Activated CD4-positive, alpha-beta memory T cell treated with anti-CD3 and anti-CD28 coated beads for 36 hours (primary cell): Measurements from ENCODE around the gene STAB2. TPM values are rescaled to one million over a fixed set of nuclear protein-coding genes. Genes with fewer than 3 reads are reported as not detected.

ENCODE experiments used
- CTCF ChIA-PET: fragments of 350-600 bp; sonication (Branson Sonifier 250); formaldehyde crosslinking; loops from one replicate; lab custom pipeline; 2021; ENCODE audit warnings: antibody characterized with exemption, inconsistent platforms; lab: Charles Lee
- POLR2A ChIA-PET: fragments of 350-600 bp; sonication (Branson Sonifier 250); formaldehyde crosslinking; loops from one replicate; lab custom pipeline; 2021; ENCODE audit warnings: antibody characterized with exemption; lab: Charles Lee
- DNase-seq: peaks from one replicate; pipeline ENCODE4 v3.0.0-alpha.2; 2020
- H3K27ac Mint-ChIP-seq: one replicate; pipeline ENCODE4 v1.8.0; 2021; ENCODE audit warnings: mixed read lengths
- H3K27me3 Mint-ChIP-seq: one replicate; pipeline ENCODE4 v1.8.0; 2021; ENCODE audit warnings: mixed read lengths
- H3K36me3 Mint-ChIP-seq: one replicate; pipeline ENCODE4 v1.8.0; 2021; ENCODE audit warnings: mixed read lengths
- H3K4me1 Mint-ChIP-seq: one replicate; pipeline ENCODE4 v1.8.0; 2021; ENCODE audit warnings: low read depth, mixed read lengths
- H3K4me3 Mint-ChIP-seq: one replicate; pipeline ENCODE4 v1.8.0; 2021; ENCODE audit warnings: mild to moderate bottlenecking, mixed read lengths
- H3K9me3 Mint-ChIP-seq: one replicate; pipeline ENCODE4 v1.8.0; 2021; ENCODE audit warnings: mixed read lengths
- intact Hi-C: fragments of 100-400 bp; cut with micrococcal nuclease; formaldehyde crosslinking; loops from one replicate; pipeline ENCODE4 v1.15.1; 2023
- total RNA-seq, 2 experiments: library from RNA; stranded (reverse); gene quantifications; one replicate each; pipeline ENCODE4 v1.2.3, GENCODE V29; 2021

STAB2 gene
- total RNA-seq, 2 experiments from 2014 or later = not detected

DNA sequence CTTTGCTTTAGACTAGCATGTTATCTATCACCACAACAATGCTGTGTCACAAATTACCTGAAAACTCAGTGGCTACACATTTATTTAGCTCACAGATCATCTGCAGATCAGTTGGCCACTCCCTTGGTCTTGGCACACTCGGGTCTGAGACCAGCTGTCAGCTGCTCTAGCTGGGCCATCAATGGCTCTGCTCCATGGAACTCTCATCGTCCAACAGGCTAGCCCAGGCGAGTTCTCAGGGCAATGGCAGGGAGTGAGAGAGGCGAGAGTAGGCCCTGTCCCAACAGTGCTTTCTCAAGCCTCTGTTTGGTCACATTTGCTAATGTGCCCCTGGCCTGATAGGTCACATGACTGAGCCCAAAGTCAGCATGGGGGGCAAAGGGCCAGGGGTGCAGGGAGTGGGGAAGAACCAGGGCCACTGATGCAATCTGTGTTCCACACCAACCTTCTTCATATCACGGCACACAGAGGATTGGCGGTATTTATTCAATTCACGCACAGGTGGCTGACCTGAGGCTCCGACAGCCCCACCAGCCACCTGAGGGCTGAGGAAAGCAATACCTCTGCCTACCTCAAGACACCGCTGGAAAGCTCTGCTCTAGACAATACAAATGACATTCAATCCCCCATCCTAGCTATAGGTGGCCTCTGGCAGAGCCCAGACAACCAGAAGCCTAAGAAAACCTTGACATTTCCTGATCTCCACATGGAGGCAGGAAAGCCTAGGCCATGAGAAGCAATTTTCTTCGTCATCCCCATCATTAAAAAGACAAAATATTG, 171.4 kb downstream of the STAB2 start:
- no peak for DNase-seq
- no peaks in the 10 kb centered on the region for H3K4me1 Mint-ChIP-seq

DNA sequence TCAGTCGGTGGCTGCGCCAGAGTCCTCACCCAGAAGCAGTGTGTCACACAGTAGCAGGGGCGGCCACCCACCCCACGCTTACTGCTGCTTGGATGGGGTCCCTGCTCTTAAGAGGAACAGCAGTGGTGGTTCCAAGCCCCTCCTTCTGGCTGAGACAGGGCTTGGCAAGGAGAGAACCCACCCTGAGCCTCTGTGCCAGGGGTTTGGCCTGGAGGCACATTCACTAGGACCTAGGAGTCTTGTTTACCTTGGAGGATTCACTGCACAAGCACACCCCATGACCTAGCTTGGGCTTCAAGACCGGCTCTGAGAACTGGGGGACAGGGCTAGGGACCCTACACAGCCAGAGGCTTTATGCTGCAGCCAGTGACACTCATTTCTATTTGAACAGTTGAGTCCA, 175.4 kb downstream of the STAB2 start:
- H3K27ac Mint-ChIP-seq = no peak overlapping the region
- no peaks in the 10 kb centered on the region for H3K4me1 Mint-ChIP-seq
- H3K4me3 Mint-ChIP-seq = no peak overlapping the region
- DNase-seq = no peak
- H3K27me3 Mint-ChIP-seq = no peaks in the 10 kb centered on the region
- H3K9me3 Mint-ChIP-seq = no peaks in the 10 kb centered on the region
- intact Hi-C loops = no loop called here
- ChIA-PET CTCF (interaction anchor here (1.2 kb wide), 1 partner anchor 130 kb away, joined by 3 read pairs; no protein-coding TSS in a partner anchor), POLR2A (no interaction called here)
- H3K36me3 Mint-ChIP-seq = peaks cover 21% of the 10 kb centered on the region

More for the DNA sequence above, 171.4 kb downstream of the STAB2 start:
- ChIA-PET POLR2A (no interaction called here), CTCF (no interaction called here)
- H3K4me3 Mint-ChIP-seq = no peak overlapping the region
- no peaks in the 10 kb centered on the region for H3K27me3 Mint-ChIP-seq
- no peaks in the 10 kb centered on the region for H3K9me3 Mint-ChIP-seq
- H3K36me3 Mint-ChIP-seq = peaks cover 6% of the 10 kb centered on the region
- intact Hi-C loops = no loop called here
- H3K27ac Mint-ChIP-seq = no peak overlapping the region

DNA sequence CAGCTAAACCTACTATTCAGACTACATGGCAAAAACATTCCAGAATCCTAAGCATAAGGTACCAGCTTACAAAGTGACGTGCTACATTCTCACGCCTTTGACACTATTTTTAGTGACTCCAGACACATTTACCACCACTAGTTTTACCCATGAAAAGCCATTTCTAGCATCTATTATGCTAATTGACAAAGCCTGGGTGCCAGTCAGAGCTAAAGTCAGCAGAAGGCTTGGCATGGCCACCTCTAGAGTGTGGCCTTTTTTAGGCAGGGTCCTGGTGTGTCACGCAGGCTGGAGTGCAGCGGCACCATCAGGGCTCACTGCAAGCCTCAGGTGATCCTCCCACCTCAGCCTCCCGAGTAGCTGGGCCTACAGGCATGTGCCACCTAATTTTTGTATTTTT, 178.2 kb downstream of the STAB2 start:
- Mint-ChIP-seq H3K9me3 (no peaks in the 10 kb centered on the region), H3K4me1 (no peaks in the 10 kb centered on the region), H3K36me3 (peaks cover 21% of the 10 kb centered on the region), H3K27me3 (no peaks in the 10 kb centered on the region), H3K27ac (no peak overlapping the region), H3K4me3 (no peak overlapping the region)
- DNase-seq = no peak
- CTCF ChIA-PET = no interaction called here
- intact Hi-C loops = no loop called here
- POLR2A ChIA-PET = interaction anchor here (0.6 kb wide), 1 partner anchor 753 kb away, joined by 3 read pairs; no protein-coding TSS in a partner anchor

DNA sequence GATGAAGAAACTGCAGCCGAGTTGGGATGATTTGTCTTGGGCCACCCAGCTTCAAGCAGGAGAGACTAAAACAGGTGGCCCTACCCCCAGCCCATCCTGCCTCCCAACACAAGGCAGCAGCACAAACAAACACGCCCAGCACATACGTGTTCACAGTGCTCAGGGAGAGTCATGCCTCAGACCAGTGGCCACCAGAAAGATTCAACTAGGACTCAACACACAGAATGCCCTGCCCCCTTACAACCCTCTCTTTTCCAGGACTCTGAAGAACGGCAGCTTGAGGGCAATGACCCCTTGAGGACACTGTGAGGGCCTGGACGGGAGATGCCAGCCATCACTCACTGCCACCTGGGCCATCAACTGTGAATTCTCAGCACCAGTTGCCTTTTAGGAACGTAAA, 179.0 kb downstream of the STAB2 start:
- ChIA-PET CTCF (no interaction called here), POLR2A (no interaction called here)
- Mint-ChIP-seq H3K9me3 (no peaks in the 10 kb centered on the region), H3K27me3 (no peaks in the 10 kb centered on the region), H3K4me1 (no peaks in the 10 kb centered on the region), H3K4me3 (no peak overlapping the region), H3K27ac (no peak overlapping the region), H3K36me3 (peaks cover 21% of the 10 kb centered on the region)
- intact Hi-C loops = no loop called here
- no peak for DNase-seq

DNA sequence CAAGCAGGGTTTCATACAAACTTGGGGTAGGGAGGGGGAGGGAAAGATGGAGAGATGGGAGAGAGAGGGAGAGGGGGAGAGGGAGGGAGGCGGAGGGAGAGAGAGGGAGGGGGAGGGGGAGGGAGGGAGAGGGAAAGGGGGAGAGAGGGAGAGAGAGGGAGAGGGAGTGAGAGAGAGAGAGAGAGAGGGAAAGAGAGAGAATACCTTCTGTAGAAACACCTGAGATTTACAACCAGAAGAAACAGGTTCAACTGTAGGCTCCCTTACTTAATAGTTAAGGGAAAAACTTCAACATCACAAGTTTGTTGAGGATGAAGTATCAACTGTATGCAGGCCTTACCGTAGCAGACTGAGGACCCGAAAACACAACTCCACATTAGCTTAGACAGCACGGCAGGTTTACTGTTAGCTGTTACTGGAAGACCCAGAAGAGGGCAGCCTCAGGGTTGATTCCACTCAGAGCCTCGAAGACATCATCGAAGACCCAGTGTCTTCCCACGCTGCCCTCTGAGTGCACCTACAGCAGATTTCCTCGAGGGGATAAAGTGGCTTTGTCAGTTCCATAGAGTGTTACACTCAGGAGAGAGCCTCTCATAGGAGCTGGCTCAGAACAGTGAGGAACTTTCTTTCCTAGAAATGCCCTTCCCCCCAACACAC, 181.5 kb downstream of the STAB2 start:
- ChIA-PET POLR2A (no interaction called here), CTCF (interaction anchor here (0.6 kb wide), 1 partner anchor 30 kb away, joined by 3 read pairs; no protein-coding TSS in a partner anchor)
- Mint-ChIP-seq H3K36me3 (peaks cover 15% of the 10 kb centered on the region), H3K9me3 (no peaks in the 10 kb centered on the region), H3K4me3 (no peak overlapping the region), H3K27me3 (no peaks in the 10 kb centered on the region), H3K27ac (no peak overlapping the region), H3K4me1 (no peaks in the 10 kb centered on the region)
- no peak for DNase-seq
- intact Hi-C loops = no loop called here

DNA sequence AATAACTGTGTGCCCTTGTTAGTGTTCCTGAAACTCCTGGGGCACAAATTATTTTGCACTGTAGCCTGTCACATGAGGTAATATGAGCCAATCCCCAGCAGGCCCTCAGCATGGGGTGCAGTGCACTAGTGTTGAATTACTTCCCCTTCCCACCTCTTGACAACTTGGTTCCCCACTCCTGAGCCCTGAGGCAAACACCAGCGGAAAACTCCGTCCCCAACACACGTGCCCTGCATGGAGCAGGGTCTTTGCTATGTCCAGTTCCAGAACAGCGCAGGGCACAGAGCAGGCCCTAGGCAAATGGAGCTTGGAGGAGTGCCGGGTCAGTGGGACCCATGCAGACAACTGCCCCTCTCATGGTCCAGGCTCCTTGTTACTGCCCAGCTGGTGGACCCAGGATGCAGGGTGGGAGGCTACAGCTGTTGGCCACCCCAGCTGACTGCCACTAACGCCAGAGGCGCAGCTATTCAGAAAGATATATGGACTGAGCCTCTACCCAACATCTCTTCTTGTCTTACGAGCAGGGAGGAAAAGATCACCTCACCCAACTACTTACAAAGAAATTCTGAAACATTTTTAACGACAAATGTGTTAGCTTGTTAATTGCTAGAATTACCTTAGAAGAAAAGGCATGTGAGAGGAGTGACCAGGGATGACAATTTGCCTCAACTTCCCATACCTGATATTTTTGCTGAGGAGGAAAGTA, 182.3 kb downstream of the STAB2 start:
- intact Hi-C loops = no loop called here
- POLR2A ChIA-PET = no interaction called here
- Mint-ChIP-seq H3K4me3 (no peak overlapping the region), H3K27ac (no peak overlapping the region), H3K27me3 (no peaks in the 10 kb centered on the region), H3K4me1 (no peaks in the 10 kb centered on the region), H3K36me3 (peaks cover 13% of the 10 kb centered on the region), H3K9me3 (no peaks in the 10 kb centered on the region)
- CTCF ChIA-PET = no interaction called here
- DNase-seq = no peak

DNA sequence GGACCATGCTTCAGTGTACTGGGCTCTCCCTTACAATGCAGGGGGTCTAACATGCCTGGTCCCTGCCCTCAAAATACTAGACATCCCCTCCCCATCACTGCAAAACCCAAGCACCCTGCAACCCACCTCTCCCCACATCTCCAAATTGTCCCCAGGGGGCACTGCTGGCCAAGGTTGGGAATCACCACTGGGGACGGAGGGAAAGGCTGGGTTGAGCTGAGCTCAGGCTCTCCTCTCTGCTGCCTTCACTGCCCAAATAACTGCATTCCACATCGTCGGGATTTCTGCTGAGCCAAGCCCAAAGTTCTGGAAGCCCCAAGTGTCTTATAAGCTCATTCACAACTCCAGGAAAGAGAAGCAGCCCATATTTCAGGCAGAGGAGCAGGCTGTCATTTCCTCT, 184.4 kb downstream of the STAB2 start:
- Mint-ChIP-seq H3K27ac (no peak overlapping the region), H3K27me3 (no peaks in the 10 kb centered on the region), H3K4me1 (no peaks in the 10 kb centered on the region), H3K9me3 (no peaks in the 10 kb centered on the region), H3K4me3 (no peak overlapping the region), H3K36me3 (peaks cover 12% of the 10 kb centered on the region)
- ChIA-PET POLR2A (no interaction called here), CTCF (interaction anchor here (0.6 kb wide), 1 partner anchor 145 kb away, joined by 3 read pairs; no protein-coding TSS in a partner anchor)
- peak; percentile 18 for DNase-seq
- intact Hi-C loops = no loop called here

DNA sequence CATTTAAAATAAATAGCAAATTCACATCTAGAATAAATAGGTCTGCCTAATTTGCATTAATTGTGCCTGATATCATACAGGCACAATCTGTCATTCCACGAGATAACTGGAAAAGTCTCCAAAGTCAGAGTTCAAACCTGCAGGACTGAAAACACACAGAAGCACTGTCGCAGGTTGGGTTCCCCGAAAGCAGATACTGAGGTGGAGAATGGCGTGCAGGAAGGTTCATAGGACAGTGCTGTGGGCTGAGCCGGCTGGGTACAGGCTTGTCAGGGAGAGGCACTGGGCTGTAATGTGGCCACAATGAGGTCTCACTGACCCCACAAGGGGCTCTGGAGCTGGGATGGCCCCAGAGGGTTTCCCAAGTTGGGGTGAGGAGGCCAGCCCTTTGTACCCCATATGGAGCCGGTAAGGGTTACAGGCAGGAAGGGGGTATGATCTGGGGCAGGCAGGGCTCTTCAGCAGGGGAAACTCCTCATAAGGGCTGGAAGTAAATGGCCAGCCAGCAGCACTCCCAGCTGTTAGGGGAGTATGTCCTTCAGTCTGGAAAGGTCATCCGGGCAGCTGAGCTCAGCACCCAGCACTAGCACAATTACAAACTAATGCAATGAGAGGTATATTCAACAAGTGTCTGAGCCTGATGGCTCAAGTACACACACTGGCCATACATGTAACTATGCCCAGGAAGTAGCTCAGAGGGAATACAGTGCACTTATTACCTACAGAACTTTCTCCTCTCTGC, 185.5 kb downstream of the STAB2 start:
- intact Hi-C loops = no loop called here
- no peak for DNase-seq
- H3K27me3 Mint-ChIP-seq = no peaks in the 10 kb centered on the region
- H3K4me3 Mint-ChIP-seq = no peak overlapping the region
- H3K9me3 Mint-ChIP-seq = no peaks in the 10 kb centered on the region
- H3K4me1 Mint-ChIP-seq = no peaks in the 10 kb centered on the region
- no peak overlapping the region for H3K27ac Mint-ChIP-seq
- POLR2A ChIA-PET = no interaction called here
- CTCF ChIA-PET = no interaction called here
- peaks cover 16% of the 10 kb centered on the region for H3K36me3 Mint-ChIP-seq

DNA sequence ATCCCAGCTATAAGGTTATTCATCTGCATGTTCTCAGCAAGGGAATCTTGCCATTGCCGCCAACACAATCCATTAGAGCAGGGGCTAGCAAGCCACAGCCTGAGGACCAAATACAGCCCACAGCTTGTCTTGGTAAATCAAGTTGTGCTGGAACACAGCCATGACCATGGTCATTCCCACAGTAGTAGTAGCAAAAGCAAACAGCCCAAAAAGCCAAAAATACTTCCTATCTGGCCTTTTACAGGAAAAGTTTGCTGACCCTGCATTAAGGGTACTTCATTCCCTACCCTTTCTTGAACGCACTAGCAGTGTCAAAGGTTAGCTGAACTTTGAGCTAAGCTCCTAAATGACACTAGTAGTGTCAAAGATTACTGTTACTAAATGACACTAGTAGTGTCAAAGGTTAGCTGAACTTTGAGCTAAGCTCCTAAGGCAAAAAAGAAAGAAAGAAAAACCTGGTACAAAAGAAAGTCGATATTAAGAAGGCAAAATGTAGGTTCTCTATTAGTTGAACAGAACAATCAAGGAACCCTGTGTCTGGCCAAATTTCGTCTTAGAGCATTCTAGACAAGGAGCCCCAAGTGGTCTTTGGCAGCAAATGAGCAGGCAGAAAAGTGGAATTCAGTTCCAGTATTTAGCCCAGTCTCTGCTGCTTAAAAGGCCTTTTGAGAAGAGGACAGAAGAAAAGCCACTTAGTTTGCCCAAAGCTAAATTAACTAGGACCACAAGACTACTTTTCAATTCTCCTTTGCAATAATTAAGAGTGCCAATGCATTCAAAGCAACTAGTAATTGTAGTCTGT, 186.2 kb downstream of the STAB2 start:
- H3K9me3 Mint-ChIP-seq = no peaks in the 10 kb centered on the region
- no peaks in the 10 kb centered on the region for H3K4me1 Mint-ChIP-seq
- peaks cover 20% of the 10 kb centered on the region for H3K36me3 Mint-ChIP-seq
- ChIA-PET CTCF (no interaction called here), POLR2A (no interaction called here)
- DNase-seq = no peak
- H3K27ac Mint-ChIP-seq = no peak overlapping the region
- H3K27me3 Mint-ChIP-seq = no peaks in the 10 kb centered on the region
- intact Hi-C loops = no loop called here
- H3K4me3 Mint-ChIP-seq = no peak overlapping the region

DNA sequence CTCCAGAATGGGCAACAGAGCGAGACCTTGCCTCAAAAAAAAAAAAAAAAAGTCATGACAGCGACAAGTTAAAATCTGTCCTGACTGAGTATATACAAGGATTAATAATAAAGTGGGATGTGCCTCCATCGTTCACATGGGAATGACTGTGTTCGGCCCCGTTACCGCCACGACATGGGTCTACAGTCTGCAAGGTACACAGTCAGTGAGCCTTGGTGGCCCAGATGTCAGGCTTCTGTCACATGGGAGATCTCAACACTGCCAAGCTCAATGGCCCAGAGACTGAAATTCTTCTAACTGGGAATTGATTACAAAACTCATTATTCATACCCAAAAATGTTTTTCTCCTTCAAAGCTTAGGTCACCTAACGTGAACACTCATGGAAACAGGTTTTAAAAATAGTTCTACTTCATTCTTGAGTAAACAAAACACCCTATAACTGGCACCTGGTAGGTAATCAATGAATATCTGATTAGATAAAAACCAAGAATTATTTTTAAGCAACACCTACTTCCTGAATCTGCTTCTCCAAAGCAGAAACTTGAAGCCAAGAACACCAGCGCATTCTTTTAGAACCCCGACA, 188.0 kb downstream of the STAB2 start:
- H3K4me1 Mint-ChIP-seq = no peaks in the 10 kb centered on the region
- CTCF ChIA-PET = no interaction called here
- peaks cover 31% of the 10 kb centered on the region for H3K36me3 Mint-ChIP-seq
- H3K27ac Mint-ChIP-seq = no peak overlapping the region
- intact Hi-C loops = no loop called here
- H3K9me3 Mint-ChIP-seq = no peaks in the 10 kb centered on the region
- POLR2A ChIA-PET = no interaction called here
- H3K27me3 Mint-ChIP-seq = no peaks in the 10 kb centered on the region
- H3K4me3 Mint-ChIP-seq = no peak overlapping the region
- no peak for DNase-seq

DNA sequence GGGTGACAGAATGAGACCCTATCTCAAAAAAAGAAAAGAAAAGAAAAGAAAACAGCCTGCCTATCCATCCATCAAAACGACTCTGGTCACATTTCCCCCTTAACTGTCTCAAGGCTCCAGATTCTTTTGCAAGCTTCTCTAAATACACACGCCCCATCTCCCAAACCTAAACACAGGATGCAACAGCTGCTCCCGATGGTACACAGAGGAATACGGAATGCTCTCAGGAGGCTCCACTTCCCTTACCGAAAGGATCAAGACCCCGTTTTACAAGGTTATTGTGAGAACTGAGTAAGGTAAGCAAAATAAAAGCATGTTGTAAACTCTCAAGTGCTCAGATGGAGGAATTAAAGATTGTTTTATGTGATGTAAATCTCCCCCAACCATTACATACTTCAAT, 191.7 kb downstream of the STAB2 start:
- CTCF ChIA-PET = interaction anchor here (1.2 kb wide), 1 partner anchor 330 kb away, joined by 3 read pairs; no protein-coding TSS in a partner anchor
- peaks cover 45% of the 10 kb centered on the region for H3K36me3 Mint-ChIP-seq
- no peaks in the 10 kb centered on the region for H3K27me3 Mint-ChIP-seq
- no peaks in the 10 kb centered on the region for H3K9me3 Mint-ChIP-seq
- no peak for DNase-seq
- no peak overlapping the region for H3K27ac Mint-ChIP-seq
- POLR2A ChIA-PET = no interaction called here
- no peak overlapping the region for H3K4me3 Mint-ChIP-seq
- no peaks in the 10 kb centered on the region for H3K4me1 Mint-ChIP-seq
- intact Hi-C loops = no loop called here
